Activated CD4-positive, alpha-beta T cell treated with anti-CD3 and anti-CD28 coated beads for 1 hour (primary cell): ENCODE data around the gene UBXN6.

Source experiments
- DNase-seq: peaks from one replicate; pipeline ENCODE4 v3.0.0-alpha.2; 2020

UBXN6 gene

DNA sequence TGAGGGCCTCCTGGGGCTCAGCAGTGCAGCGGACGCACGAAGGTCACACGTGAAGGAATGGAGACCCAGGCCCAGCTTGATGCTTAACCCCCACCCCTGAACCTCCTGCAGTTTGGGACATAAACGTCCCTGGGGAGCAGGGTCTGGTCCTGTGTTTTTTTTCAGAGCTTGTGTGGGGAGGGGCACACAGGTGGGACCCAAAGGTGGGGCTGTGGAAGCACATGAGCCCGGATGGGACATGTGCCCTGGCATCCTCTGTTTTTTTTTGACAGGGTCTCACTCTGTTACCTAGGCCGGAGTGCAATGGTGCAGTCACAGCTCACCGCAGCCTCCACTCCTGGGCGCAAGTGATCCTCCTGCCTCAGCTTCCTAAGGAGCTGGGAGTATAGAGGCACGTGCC lies 20.5 kb downstream of the UBXN6 start:
- DNase-seq = no peak

DNA sequence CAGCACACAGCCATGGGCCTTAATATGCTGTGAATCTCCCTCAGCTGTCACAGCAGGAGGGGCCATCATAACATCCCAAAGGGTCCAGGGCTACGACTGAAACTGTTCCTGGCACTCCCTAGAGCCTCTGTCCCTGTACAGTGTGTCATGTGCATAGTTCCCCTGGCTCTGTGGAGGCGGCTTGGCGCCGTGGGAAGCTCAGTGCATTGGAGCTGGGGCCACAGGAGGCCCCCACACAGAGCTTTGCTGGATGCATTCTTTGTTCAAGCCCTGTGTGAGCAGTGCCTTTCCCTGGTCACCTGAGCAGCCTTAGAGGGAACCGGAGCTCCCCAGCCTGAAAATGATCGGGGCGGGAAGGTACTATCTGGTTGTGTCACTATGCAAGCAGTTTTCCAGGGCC lies 21.4 kb downstream of the UBXN6 start:
- no peak for DNase-seq

DNA sequence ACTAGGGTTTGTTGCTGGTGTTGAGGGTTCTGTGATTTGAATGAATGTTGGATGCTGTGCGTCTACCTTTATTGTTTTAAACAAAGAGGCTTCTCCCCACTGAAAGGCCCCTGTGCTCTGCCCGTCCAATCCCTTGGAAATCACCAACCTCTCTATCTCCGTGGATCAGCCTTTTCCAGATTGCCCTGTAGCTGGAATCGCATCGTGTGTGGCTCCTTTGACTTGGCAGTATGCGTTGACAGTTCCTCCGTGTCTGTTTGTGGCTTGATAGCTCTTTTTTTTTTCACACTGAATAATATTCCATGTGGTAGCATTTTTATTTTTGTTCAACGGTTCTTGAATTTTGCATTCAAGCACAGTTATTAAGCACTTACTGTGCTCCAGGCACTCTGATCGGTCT lies 23.2 kb downstream of the UBXN6 start:
- no peak for DNase-seq

DNA sequence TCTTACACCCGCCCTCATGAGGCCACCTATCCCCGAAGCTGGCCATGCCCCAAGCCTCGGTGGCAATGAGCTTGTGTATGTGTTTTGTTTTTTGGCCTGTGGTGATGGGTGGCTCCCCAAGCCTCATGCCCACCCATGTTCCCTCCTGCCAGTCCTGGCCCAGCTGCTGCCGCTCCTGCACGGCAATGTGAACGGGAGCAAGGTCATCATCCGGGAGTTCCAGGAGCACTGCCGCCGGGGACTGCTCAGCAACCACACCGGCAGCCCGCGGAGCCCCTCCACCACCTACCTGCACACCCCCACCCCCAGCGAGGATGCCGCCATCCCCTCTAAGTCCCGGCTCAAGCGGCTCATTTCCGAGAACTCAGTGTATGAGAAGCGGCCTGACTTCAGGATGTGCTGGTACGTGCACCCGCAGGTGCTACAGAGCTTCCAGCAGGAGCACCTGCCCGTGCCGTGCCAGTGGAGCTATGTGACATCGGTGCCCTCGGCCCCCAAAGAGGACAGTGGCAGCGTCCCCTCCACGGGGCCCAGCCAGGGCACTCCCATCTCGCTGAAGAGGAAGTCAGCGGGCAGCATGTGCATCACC lies 24.6 kb downstream of the UBXN6 start:
- DNase-seq = no peak

DNA sequence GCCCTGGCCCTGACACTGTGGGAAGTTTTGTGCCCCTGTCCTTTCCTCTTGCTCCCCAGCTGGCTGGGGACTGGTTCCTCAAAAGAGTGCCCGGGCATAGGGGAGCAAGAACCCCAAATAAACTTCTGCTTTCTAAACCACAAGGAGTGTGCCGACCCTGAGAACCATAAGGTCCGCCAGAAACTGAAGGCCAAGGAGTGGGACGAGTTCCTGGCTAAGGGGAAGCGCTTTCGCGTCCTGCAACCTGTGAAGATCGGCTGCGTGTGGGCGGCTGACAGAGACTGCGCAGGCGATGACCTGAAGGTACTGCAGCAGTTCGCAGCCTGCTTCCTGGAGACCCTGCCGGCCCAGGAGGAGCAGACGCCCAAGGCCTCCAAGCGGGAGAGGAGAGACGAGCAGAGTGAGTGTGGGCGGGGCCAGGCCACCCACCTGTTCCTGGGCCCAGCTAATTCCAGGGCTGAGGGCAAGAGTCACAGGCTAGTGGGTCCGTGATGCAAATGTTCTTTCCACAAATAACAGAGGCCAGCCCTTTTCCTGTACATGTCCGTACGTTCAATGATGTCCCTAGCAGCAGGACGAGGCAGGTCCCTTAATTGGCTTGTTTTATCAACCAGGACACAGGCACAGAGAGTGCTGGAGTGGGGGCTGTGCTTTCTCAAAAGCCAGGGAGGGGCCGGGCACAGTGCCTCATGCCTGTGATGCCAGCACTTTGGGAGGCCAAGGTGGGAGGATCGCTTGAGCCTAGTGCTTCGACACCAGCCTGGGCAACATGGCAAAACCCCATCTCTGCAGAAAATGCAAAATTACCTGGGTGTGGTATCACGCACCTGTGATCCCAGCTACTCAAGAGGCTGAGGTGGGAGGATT lies 25.6 kb downstream of the UBXN6 start:
- DNase-seq = no peak

DNA sequence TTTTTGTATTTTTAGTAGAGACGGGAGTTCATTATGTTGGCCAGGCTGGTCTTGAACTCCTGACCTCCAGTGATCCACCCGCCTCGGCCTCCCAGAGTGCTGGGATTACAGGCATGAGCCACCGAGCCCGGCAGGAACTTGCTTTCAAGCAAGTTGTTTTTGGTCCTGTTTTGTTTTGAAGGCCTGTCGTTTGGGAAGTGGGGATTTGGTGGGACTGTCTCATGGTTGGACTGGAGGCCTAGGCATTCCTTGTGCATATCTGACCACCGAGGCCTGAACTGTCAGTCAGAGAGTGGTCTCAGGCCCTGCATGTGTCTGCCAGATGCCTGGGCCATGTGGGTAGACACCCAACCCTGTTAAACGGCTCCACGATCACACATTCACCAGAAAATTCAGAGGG lies 26.3 kb downstream of the UBXN6 start:
- no peak for DNase-seq

DNA sequence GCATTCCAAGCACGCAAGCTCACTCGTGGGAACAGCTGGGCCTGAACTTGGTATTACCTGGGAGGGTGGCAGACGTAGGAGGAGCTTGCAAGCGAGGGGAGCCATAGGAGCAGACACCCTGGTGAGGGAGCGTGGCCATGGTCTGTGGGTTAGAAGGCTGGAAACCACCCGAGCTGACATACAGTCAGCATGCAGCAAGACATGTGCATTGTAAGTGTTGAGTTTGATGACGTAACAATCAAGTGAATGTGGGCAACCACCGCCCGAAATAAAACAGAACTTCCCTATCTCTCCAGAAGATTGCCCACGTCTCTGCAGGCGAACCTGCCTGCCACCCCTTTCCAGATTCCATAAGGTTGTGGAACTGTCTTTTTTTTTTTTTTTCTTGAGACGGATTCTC lies 26.8 kb downstream of the UBXN6 start:
- no peak for DNase-seq

DNA sequence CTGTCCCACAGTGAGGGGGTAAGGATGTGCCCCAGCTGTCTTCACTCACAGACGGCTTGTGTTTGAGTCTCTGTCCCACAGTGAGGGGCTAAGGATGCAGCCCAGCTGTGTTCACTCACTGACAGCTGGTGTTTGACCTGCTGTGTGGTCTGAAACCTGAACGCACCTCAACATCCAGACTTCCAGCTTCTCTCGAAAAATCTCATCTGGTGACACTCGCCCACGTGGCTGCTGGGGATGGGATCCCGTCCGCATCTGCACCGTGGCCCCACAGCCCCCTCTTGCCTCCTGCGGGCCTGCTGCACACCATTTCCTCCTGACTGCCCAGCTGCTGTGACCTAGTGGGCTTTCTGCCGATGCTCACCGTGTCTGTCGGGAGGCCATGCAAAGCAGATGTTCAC lies 27.8 kb downstream of the UBXN6 start:
- no peak for DNase-seq

DNA sequence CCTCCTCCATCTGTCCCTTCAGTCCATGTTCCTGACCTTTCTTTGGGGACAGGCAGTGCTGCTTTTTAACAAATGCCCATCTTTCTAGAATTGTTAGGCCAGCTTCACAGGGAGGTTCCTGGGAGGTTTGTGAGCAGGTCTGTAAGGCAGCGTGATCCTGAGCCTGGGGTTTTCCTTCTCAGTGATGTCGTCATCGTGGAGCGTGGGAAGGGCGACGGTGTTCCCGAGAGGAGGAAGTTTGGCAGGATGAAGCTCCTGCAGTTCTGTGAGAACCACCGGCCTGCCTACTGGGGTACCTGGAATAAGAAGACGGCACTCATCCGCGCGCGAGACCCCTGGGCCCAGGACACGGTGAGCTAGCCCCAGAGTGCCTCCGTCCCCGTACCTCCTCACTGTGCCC lies 28.3 kb downstream of the UBXN6 start:
- no peak for DNase-seq

DNA sequence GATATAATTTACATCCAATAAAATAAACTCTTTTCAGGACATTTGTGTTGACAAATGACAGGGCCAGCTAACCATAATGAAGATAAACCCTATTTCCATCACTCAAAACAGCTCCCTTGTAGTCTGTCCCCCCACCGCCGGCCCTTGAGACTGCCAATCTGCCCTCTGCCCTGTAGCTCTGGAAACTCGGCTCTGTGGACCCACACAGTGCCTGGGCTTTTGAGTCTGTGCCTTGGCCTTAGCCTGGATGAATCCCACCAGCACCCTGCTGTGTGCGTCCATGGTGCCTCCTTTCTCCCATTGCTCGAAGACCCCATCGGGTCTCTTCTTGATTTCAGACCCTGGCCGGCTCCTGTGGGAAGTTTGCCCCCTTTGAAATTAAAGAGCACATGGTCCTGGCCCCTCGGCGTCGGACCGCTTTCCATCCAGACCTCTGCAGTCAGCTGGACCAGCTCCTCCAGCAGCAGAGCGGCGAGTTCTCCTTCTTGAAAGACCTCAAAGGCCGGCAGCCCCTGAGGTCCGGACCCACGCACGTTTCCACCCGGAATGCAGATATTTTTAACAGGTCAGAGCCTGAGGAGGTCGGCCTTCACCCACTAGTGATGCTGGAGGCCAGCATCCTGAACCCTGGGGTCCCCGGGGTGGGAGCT lies 29.1 kb downstream of the UBXN6 start:
- no peak for DNase-seq

DNA sequence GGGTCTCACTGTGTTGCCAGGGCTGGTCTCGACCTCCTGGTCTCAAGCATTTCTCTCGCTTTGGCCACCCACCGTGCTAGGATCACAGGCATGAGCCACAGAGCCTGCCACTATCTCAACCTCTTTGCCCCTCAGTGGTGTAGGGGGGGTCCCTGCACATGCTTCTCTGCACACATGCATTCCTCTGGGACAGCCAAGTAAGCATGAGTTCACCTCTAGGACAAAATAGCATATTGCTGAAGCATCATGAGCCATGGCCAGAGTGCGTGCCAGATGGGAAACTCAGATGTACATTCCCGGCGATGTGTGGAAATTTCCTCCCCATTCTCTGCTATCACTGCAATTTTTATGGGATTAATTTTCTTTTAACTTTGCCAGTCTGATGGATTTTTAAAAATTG lies 32.1 kb downstream of the UBXN6 start:
- DNase-seq = no peak

DNA sequence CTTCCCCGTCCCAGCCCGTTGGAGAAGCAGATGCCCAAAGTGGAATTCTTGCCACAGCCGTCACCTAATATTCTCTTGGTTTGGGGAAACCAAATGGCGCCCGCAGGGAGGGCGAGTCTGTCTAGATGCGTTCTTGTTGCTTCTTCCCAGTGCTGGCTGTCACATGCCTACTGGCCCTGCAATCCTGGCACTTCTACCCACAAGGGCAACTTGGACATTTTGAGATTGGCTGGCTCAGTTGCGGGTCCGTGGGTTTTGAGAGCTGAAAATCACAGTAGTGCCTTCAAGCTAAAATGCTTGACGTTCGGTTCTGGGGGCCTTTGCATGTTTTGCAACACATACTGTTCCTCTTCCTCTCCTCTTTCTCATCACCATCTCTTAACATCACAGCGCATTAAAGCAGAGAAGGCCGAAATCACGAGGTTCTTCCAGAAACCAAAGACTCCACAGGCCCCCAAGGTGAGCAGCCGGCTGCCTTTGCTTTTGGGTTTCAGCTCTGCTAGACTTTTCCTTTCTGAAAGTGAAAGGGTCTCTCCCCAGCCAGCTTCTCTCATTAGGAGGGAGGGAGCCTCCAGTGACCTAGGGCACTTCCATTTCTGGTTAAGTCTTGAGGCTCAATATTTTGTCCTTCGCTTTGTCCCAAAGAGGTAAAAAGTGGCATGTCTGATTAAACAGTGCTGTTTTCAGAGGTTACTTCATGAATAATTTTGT lies 34.0 kb downstream of the UBXN6 start:
- no peak for DNase-seq

DNA sequence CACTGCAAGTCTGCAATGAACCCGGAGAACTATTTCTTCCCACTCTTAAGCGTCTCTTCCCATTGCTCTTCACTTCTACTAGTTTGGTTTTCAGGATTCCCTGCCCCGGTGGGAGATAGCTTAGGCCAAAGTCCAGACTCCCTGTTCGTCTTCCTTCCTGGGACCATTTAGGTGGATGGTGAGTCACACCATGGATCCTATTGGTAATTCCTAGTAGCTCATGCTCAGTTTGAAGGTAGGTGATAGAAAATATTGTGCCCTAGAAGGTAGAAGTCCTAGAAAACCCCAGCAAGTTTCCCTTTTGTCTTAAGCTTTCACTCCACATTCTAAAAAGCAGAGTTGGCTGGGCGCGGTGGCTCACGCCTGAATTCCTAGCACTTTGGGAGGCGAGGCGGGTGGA lies 41.3 kb downstream of the UBXN6 start:
- DNase-seq = no peak

DNA sequence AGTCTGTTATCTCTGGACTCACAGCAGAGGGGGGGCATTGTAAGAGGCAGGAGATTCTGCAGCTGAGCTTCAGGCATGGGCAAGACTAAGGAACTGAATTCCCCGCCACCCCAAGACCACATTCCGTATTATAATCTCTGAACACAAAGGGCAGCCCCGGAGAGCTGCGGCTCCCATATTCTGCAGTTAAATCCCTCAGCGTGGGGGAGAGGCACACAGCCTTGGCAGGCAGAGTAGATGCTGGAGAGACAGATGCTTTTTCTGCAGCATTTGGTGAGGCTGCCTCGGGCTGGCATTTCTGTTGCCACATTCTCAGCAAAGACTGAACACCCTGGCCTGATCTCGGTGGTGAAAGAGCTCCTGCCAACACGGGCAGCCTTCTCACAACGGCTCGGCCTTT lies 42.2 kb downstream of the UBXN6 start:
- DNase-seq = no peak

DNA sequence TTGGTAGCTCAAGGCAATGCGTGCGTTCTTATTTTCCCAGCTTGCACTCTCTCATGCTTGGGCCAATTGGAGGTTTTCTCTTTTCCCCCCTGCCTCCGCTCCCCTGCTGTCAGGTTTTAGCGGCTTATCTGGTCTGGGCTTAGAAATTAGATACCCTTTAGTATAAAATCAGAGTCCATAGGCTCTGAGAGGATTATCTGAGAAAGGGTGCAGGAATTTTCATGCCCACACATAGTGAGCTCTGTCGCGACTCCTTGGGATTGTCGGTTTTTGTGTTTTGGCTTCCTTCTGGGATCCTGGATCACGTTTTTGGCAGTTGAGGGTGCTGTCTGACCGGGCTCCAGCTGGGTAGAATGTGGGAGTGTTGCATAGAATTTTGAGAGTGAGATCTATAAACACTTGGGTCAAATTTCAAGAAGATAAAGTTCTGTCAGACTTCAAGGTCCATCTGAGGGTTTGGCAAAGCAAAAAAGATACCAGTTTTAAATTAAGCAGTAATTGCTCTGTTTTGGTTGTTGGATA lies 42.7 kb downstream of the UBXN6 start:
- DNase-seq = no peak

DNA sequence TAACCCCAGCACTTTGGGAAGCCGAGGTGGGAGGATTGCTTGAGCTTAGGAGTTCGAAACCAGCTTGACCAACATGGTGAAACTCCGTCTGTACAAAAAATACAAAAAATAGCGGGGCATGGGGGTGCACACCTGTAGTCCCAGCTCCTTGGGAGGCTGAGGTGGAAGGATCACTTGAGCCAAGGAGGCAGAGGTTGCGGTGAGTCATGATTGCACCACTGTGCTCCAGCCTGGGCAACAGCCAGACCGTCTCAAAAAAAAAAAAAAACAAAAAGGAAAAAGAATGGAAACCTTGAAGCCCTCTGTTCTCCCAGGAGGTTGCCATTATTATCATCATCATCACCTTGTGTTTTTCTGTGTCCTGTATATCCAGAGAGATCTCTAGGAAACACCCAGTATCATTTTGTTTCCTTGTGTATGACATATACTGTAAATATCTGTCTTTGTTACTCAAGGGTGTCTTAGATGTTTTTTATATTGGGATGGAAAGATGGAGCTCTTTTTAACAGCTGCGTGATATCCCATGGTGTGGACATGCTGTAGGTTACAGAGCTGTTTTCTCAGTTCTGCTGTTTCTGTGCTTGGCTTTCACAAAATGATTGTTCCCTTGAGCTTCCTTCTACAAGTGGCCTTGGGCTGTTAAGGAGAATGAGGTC lies 43.3 kb downstream of the UBXN6 start:
- no peak for DNase-seq

DNA sequence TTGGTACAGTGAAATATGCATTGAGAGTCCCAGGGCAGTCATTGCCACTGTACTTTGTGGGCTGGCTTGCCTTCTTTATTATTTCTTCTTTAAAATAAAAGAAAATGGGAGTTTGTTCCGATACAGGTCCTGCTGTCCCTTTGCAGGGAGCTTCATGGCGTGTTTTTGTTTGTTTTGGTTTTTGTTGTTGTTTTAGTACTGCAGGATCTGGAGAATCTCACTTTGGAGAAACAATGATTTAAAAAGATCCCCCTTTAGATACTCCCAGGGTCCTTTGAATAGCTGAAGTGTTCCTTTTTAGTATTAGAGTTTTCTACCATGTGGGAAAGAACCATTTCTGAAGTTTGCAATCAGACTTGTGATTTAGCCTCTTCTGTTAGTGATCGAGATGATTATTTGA lies 44.0 kb downstream of the UBXN6 start:
- no peak for DNase-seq

DNA sequence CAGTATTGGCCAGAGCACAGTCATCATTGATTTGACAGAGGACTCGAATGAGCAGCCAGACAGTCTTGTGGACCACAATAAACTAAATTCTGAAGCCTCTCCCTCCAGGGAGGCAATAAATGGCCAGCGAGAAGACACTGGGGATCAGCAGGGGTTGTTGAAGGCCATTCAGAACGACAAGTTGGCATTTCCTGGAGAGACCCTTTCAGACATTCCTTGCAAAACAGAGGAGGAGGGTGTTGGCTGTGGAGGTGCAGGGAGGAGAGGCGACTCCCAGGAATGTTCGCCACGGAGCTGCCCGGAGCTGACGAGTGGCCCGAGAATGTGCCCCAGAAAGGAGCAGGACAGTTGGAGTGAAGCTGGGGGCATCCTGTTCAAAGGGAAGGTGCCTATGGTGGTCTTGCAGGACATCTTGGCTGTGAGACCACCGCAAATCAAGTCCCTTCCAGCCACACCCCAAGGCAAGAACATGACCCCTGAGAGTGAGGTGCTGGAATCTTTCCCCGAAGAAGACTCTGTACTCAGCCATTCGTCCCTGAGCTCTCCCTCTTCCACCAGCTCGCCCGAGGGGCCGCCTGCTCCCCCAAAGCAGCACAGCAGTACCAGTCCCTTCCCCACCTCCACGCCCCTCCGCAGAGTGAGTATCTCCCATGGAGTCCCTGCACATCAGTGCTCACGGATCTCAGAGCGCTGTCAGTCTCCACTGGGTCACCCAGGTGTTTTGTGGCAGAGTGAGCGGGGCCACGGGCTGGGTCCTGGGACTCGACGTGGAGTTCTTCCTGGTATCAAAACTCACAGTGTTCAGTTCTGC lies 48.3 kb downstream of the UBXN6 start:
- DNase-seq = no peak

DNA sequence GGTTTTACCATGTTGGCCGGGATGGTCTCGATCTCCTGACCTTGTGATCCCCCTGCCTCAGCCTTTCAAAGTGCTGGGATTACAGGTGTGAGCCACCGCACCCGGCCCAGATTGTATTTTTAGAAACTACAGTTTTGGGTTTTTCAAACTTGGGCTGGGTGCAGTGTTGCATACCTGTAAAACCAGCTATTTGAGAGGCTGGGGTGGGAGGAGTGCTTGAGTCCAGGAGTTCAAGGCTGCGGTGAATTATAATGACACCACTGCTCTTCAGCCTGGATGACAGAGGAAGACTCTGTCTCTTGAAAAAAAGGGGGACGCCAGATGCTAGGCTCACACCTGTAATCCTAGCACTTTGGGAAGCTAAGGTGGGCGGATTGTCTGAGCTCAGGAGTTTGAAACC lies 51.0 kb downstream of the UBXN6 start:
- DNase-seq = no peak

DNA sequence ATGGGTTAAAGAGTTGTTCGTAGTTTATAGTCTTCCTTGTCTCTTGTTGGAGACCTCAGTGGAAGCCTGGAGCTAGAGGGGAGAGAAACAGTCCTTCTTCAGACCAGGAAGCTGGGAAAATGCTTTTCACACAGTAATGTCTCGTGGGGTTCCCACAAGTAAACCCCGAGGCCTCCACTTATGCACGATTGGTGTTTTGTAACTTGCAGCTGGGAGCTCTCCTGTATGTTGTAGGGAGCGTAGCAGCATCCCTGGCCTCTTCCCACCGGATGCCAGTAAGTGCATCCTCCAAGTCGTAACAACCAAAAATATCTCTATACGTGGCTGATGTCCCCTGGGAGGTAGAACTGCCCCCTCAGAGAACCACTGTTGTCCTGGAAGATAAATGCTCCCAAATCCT lies 51.6 kb downstream of the UBXN6 start:
- no peak for DNase-seq

DNA sequence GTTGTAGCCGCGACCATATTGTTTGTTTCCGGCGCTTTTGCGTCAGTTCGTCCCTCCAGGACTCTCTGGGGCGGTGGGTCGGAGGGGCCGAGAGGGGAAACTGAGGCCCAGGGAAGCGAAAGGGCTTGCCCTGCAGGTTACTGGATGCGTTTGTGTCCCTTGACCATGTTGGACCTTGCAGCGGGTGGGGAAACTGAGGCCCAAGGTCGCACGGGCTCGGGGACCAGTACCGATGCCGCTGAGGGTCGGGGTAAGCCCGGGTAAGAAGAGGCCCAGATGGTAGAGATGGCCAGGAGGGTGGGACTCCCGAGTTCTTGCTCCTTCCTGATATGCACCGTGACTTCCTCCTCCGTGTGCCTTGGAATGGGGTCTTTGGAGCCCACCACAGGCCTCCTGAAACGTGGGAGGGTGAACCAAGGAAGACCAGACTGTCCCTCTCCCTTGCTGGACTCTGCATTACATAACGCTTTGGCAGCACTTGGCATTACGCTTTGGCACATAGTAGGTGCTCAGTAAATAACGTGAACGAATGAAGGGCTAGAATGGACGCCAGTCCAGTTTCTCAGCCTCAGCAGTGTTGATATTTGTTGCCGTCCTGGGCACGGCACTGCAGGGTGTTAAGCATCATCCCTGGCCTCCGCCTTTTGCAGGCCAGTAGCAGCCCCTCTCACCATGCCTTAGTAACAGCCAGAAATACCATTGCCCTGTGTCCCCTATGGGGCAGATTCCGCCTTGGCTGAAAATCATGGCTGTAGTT lies 54.4 kb downstream of the UBXN6 start:
- no peak for DNase-seq
